Activated CD4-positive, alpha-beta T cell treated with anti-CD3 and anti-CD28 coated beads for 24 hours (primary cell): ENCODE data around the gene C1RL.
A peak's percentile ranks its signal among the peaks of the same experiment; 100 is the strongest.

ENCODE experiments used
- DNase-seq, 2 donors: peaks; one replicate each; pipeline ENCODE4 v3.0.0-alpha.2; 2020; ENCODE audit warnings: low read depth in 2 of 2

Gene C1RL

GRCh38 chr12:7092229-7092985 is 16.6 kb downstream of the C1RL start, which contains the start of gene C1R:
Gene C1R, minus strand, starts transcription at chr12:7092445. Its CDS starts 57 bp downstream, at chr12:7092388.
- DNase-seq, result peak; percentile 53 to 60

- no peak for DNase-seq
Measured at GRCh38 chr12:7091660-7092228, 17.3 kb downstream of the C1RL start.

- DNase-seq, result no peak
Measured at GRCh38 chr12:7091171-7091570, 17.8 kb downstream of the C1RL start.

GRCh38 chr12:7090222-7090998 is 18.6 kb downstream of the C1RL start:
- no peak for DNase-seq

GRCh38 chr12:7089196-7089871 is 19.7 kb downstream of the C1RL start:
- no peak for DNase-seq

- no peak for DNase-seq
Measured at GRCh38 chr12:7083125-7083524, 25.9 kb downstream of the C1RL start.

GRCh38 chr12:7081037-7081436 is 28.0 kb downstream of the C1RL start:
- no peak for DNase-seq

- no peak for DNase-seq
Measured at GRCh38 chr12:7079826-7080125, 29.2 kb downstream of the C1RL start.

GRCh38 chr12:7078163-7078562 is 30.9 kb downstream of the C1RL start:
- DNase-seq, result no peak

- no peak for DNase-seq
Measured at GRCh38 chr12:7076493-7076892, 32.5 kb downstream of the C1RL start.

GRCh38 chr12:7075939-7076338 is 33.1 kb downstream of the C1RL start:
- DNase-seq, result no peak

- no peak for DNase-seq
Measured at GRCh38 chr12:7075518-7075917, 33.5 kb downstream of the C1RL start.

- DNase-seq, result no peak
Measured at GRCh38 chr12:7073946-7074345, 35.1 kb downstream of the C1RL start.

GRCh38 chr12:7072554-7072953 is 36.5 kb downstream of the C1RL start:
- DNase-seq, result no peak

- DNase-seq, result no peak
Measured at GRCh38 chr12:7072035-7072434, 37.0 kb downstream of the C1RL start.

GRCh38 chr12:7069386-7069785 is 39.6 kb downstream of the C1RL start:
- no peak for DNase-seq

- no peak for DNase-seq
Measured at GRCh38 chr12:7068994-7069346, 40.0 kb downstream of the C1RL start.

- DNase-seq, result no peak
Measured at GRCh38 chr12:7068240-7068993, 40.6 kb downstream of the C1RL start.

GRCh38 chr12:7067096-7067495 is 41.9 kb downstream of the C1RL start:
- no peak for DNase-seq

GRCh38 chr12:7066596-7066995 is 42.4 kb downstream of the C1RL start:
- no peak for DNase-seq

GRCh38 chr12:7065073-7065623 is 43.9 kb downstream of the C1RL start:
- DNase-seq, result no peak
